ENCODE measurements around the gene CCT6B. TPM values are rescaled to one million over a fixed set of nuclear protein-coding genes. Genes with fewer than 3 reads are reported as not detected.
"Not testable (repeated sequence)": the region's sequence is repeated elsewhere in the genome, so short reads cannot be mapped to it uniquely, and the experiment has no call there.

Gene CCT6B
- total RNA-seq, 2 experiments from 2014 or later, result 1.9 to 2.4 TPM

DNA sequence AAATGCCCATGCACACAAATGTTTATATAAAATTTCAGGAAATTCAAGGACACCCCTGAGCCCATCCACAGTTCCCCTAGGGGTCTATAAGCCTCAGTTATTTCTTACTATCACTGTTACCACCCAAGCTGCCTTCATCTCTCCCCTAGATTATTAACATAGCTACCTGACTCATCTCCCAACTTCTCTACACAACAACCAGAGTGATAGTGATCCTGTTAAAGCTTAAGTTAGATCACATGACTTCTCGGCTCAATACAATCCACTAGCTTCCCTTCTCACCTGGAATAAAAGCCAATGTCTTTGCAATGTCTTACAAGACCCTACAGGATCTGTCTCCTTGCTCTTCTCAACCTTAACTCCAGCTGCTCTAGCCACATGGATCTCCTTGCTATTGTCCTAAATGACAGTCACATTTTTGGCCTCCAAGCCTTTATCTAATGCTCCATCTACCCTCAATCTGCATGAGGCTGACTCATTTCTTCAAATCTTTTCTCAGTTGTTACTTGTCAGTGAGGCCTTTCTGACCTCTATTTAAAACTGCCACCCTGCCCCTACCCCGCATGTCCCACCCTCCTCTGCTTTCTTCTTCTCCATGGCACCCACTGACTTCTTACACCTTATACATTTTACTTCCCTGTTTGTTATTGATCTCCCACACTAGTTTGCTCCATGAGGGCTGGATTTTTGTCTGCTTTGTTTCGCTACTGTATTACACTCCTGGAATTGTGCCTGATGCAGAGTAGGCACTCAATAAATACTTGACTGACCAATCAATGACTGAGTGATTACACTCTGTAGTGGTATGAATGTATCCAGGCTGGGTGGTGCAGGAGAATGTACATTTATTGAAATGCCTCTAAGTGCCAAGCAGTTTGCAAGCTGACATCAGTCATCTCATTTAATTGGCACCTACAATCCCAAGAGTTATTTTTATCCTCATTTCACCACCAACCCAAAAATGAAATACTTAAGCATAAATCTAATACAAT, 13.8 kb upstream of the CCT6B start:
- peak; percentile 79 for ATAC-seq
- peak overlapping the region; percentile 34 for H3K4me3 Mint-ChIP-seq

GRCh38 chr17:34974179-34974578, 12.9 kb upstream of the CCT6B start:
- peaks cover 37% of the 10 kb centered on the region for H3K4me1 Mint-ChIP-seq
- DNase-seq (no peak), ATAC-seq (peak; percentile 27)
- no peak overlapping the region for H3K4me3 Mint-ChIP-seq
- H3K9me3 Mint-ChIP-seq (ENCODE audit: low read depth), result no peaks in the 10 kb centered on the region
- no peaks in the 10 kb centered on the region for H3K27me3 Mint-ChIP-seq
- CTCF ChIA-PET, result interaction anchor here (0.9 to 1.6 kb wide), 7 partner anchors 11 to 146 kb away, joined by 3 to 9 read pairs (median 4); no protein-coding TSS in a partner anchor
- H3K36me3 Mint-ChIP-seq, result peaks cover 2% of the 10 kb centered on the region
- peak overlapping the region; percentile 83 for H3K27ac Mint-ChIP-seq

More for the DNA sequence above, 13.8 kb upstream of the CCT6B start:
- peak; percentile 59 for DNase-seq
- no peaks in the 10 kb centered on the region for H3K27me3 Mint-ChIP-seq
- H3K36me3 Mint-ChIP-seq, result no peaks in the 10 kb centered on the region
- H3K4me1 Mint-ChIP-seq, result peaks cover 44% of the 10 kb centered on the region
- CTCF ChIA-PET, result interaction anchor here (0.9 to 1.6 kb wide), 7 partner anchors 11 to 146 kb away, joined by 3 to 9 read pairs (median 4); no protein-coding TSS in a partner anchor
- H3K27ac Mint-ChIP-seq, result peak overlapping the region; percentile 83
- H3K9me3 Mint-ChIP-seq (ENCODE audit: low read depth), result no peaks in the 10 kb centered on the region

DNA sequence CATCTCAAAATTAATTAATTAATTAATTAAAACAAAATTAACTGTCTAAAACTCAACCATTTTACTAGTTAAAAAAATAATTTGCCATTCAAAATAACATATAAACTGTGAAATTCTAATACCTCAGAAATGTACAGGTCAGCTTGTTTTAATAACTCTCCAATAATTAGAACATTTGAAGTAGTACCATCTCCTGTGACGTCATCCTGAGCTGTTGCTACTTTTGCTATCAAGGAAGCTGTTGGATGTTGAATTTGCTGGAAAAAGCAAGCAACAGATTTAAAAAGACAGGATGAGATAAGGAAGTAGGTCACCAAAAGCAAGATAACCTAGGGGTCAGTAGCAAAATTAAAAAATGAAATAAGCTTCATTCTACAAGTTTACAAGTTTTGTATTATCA, 2.8 kb downstream of the CCT6B start:
- no peak overlapping the region for H3K4me3 Mint-ChIP-seq
- CTCF ChIA-PET, result interaction anchor here (1.4 kb wide), 1 partner anchor 25 kb away, joined by 4 read pairs; no protein-coding TSS in a partner anchor

GRCh38 chr17:34950780-34951179, 10.5 kb downstream of the CCT6B start:
- ATAC-seq; DNase-seq; H3K27ac Mint-ChIP-seq; H3K9me3 Mint-ChIP-seq (ENCODE audit: low read depth); H3K4me3 Mint-ChIP-seq; H3K4me1 Mint-ChIP-seq; CTCF ChIA-PET; H3K36me3 Mint-ChIP-seq: not testable (repeated sequence)
- peaks cover 11% of the 10 kb centered on the region for H3K27me3 Mint-ChIP-seq

More for the DNA sequence above, 2.8 kb downstream of the CCT6B start:
- Mint-ChIP-seq H3K36me3 (peaks cover 9% of the 10 kb centered on the region), H3K4me1 (peaks cover 27% of the 10 kb centered on the region), H3K9me3 (ENCODE audit: low read depth) (no peaks in the 10 kb centered on the region), H3K27ac (no peak overlapping the region), H3K27me3 (peaks cover 5% of the 10 kb centered on the region)
- DNase-seq (no peak), ATAC-seq (no peak)

DNA sequence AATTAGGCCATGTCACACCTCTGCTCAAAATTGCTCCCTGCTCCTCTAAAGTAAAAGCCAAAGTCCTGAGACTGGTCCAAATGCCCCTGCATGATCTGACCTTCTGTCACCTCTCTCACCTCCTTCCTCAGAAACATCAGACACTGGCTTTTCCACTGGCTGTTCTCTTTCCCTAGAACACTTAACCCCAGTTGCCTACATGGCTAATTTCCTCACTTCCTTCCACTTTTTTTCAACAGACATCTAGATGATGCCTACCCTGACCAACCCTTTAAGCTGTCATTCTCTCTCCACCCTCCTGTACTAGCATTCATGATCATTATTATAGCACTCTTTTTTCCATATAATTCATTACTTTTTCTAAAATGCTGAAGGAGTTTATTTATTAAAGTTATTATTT, 31.0 kb downstream of the CCT6B start:
- peaks cover 7% of the 10 kb centered on the region for H3K27me3 Mint-ChIP-seq
- CTCF ChIA-PET, result no interaction called here
- ATAC-seq (no peak), DNase-seq (no peak)
- no peaks in the 10 kb centered on the region for H3K36me3 Mint-ChIP-seq
- peaks cover 4% of the 10 kb centered on the region for H3K4me1 Mint-ChIP-seq
- no peak overlapping the region for H3K4me3 Mint-ChIP-seq
- no peaks in the 10 kb centered on the region for H3K9me3 Mint-ChIP-seq (ENCODE audit: low read depth)
- no peak overlapping the region for H3K27ac Mint-ChIP-seq

GRCh38 chr17:34926661-34927060, 34.6 kb downstream of the CCT6B start:
- H3K27ac Mint-ChIP-seq, result no peak overlapping the region
- H3K4me1 Mint-ChIP-seq, result peaks cover 4% of the 10 kb centered on the region
- ATAC-seq (no peak), DNase-seq (no peak)
- CTCF ChIA-PET, result no interaction called here
- no peaks in the 10 kb centered on the region for H3K27me3 Mint-ChIP-seq
- no peak overlapping the region for H3K4me3 Mint-ChIP-seq
- H3K9me3 Mint-ChIP-seq (ENCODE audit: low read depth), result no peaks in the 10 kb centered on the region
- peaks cover 1% of the 10 kb centered on the region for H3K36me3 Mint-ChIP-seq

DNA sequence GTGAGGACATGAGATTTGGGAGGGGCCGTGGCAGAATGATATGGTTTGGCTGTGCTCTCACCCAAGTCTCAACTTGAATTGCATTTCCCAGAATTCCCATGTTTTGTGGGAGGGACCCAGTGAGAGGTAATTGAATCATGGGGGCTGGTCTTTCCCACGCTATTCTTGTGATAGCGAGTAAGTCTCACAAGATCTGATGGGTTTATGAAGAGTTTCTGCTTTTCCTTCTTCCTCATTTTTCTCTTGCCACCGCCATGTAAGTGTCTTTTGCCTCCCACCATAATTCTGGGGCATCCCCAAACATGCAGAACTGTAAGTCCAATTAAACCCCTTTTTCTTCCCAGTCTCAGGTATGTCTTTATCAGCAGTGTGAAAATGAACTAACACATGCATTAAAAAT, 40.6 kb downstream of the CCT6B start:
- Mint-ChIP-seq H3K27me3 (no peaks in the 10 kb centered on the region), H3K27ac (no peak overlapping the region), H3K9me3 (ENCODE audit: low read depth) (no peaks in the 10 kb centered on the region), H3K4me3 (no peak overlapping the region), H3K4me1 (no peaks in the 10 kb centered on the region), H3K36me3 (peaks cover 1% of the 10 kb centered on the region)
- CTCF ChIA-PET, result no interaction called here
- no peak for DNase-seq
- ATAC-seq, result no peak

DNA sequence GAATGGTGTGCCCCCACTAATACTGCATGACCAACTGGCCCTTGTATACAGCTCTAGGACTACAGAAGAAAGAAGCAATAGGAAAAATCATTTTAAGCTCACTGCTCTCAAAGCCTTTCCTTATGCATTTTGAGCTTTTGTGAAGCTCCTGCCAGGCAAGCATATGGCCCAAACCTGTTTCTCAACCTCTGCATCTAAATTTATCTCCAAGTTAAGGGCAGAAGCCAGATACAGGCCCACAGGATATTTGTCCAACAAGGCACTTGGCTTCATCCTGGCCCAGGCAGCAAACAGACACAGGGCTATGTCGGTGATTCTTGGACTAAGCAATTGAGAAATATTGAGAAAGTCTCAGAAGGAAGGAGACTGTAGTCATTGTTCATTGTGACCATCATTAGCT, 43.9 kb downstream of the CCT6B start:
- Mint-ChIP-seq H3K27ac (no peak overlapping the region), H3K4me3 (no peak overlapping the region), H3K36me3 (peaks cover under 1% of the 10 kb centered on the region), H3K4me1 (no peaks in the 10 kb centered on the region), H3K9me3 (ENCODE audit: low read depth) (no peaks in the 10 kb centered on the region), H3K27me3 (peaks cover 3% of the 10 kb centered on the region)
- no peak for ATAC-seq
- DNase-seq, result no peak
- CTCF ChIA-PET, result no interaction called here

DNA sequence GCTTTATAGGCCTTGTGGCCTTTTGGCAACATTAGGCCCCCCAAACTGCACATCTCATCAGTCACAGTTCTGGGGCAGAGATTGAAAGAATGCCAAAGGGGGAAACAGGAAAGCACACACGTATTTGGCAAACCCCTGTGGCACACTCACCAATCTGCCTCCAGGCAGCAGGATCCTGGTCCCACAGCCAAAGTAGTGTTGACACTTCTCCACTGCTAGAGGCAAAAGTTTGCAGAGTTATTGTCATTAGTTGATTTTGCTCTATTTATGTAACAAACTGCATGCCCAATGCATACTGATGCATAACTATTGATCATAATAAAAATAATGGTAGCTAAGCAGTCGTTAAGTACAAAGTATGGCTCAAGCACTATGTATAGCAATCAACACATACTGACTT, 45.1 kb downstream of the CCT6B start:
- Mint-ChIP-seq H3K4me3 (no peak overlapping the region), H3K27ac (no peak overlapping the region), H3K4me1 (no peaks in the 10 kb centered on the region), H3K9me3 (ENCODE audit: low read depth) (no peaks in the 10 kb centered on the region), H3K27me3 (peaks cover 3% of the 10 kb centered on the region), H3K36me3 (no peaks in the 10 kb centered on the region)
- no peak for DNase-seq
- ATAC-seq, result no peak
- CTCF ChIA-PET, result no interaction called here

GRCh38 chr17:34913001-34913400, 48.3 kb downstream of the CCT6B start:
- H3K4me1 Mint-ChIP-seq, result no peaks in the 10 kb centered on the region

GRCh38 chr17:34909040-34909439, 52.2 kb downstream of the CCT6B start:
- ATAC-seq, result no peak
- Mint-ChIP-seq H3K9me3 (ENCODE audit: low read depth) (no peaks in the 10 kb centered on the region), H3K27me3 (peaks cover 20% of the 10 kb centered on the region), H3K4me3 (no peak overlapping the region), H3K27ac (no peak overlapping the region), H3K36me3 (no peaks in the 10 kb centered on the region), H3K4me1 (no peaks in the 10 kb centered on the region)
- DNase-seq, result peak; percentile 8
- CTCF ChIA-PET, result no interaction called here

More at GRCh38 chr17:34913001-34913400, 48.3 kb downstream of the CCT6B start:
- Mint-ChIP-seq H3K27ac (no peak overlapping the region), H3K9me3 (ENCODE audit: low read depth) (no peaks in the 10 kb centered on the region), H3K27me3 (peaks cover 5% of the 10 kb centered on the region), H3K36me3 (no peaks in the 10 kb centered on the region), H3K4me3 (no peak overlapping the region)
- ATAC-seq (no peak), DNase-seq (peak; percentile 19)
- CTCF ChIA-PET, result no interaction called here

DNA sequence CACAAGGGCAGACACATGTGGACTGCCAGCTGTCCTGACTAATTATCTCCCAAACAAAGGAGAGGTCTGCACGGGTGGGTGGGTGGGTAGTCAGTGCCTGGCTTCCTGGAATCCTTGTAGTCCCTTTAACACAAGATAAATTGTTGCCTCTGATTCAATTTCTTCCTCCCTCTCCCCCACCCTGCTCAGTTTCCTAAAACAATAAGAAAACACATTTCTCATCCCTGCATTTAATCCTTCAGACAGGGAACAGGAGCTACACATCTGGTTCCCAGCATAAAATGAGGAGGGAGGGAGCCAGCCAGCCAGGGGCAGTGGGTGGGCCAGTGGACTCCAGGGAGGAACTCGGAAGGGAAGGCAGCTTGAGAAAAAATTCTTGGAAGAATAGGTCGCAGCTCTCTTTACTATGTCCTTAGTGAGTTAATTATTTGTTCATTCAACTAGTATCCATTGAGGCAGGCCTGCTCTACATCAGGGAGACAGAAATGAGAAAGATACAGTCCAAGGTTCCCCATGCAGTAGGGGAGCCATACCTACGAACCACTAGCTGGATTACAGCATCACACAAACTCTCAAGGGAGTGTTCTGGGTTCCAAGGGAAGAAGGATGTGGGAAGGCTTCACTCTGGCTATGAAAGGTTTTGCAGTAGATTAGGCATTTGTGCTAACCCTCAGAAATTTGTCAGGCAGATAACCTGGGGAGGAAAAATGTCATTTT, 58.3 kb downstream of the CCT6B start:
- no peak overlapping the region for H3K4me3 Mint-ChIP-seq
- H3K27me3 Mint-ChIP-seq, result peaks cover 49% of the 10 kb centered on the region
- ATAC-seq (no peak), DNase-seq (peak; percentile 23)
- H3K36me3 Mint-ChIP-seq, result no peaks in the 10 kb centered on the region
- H3K9me3 Mint-ChIP-seq (ENCODE audit: low read depth), result no peaks in the 10 kb centered on the region
- CTCF ChIA-PET, result interaction anchor here (0.6 kb wide), 1 partner anchor 162 kb away, joined by 3 read pairs; no protein-coding TSS in a partner anchor
- no peak overlapping the region for H3K27ac Mint-ChIP-seq
- no peaks in the 10 kb centered on the region for H3K4me1 Mint-ChIP-seq

DNA sequence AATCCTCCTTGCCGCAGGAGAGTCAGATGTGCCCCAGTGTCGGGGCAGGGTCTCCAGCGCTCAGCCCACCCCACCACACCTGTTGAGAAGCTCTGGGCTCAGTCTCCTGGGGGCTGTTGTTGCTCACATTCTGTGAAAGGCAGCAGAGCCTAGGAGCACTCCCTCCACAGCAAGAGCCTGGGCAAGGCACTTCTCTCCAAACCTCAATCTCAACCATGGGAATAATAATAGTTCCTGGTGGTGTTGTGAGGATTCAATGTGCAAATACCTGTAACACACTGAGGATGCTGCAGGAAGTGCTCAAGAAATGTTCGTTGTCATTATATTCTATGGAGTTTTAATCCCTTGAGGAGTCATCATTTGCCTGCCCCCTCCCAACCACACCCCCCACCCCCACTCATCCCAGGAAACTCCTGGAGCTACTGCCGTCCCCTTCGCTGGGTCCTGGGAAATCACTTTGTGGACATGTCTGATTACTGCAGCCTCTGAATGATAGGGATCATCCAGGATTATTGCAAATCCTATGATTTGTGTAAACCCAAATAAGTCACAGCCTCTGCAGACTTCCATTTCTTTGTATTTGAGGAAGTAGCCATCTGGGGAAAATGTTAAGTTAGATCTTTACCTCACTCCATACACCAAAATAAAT, 61.5 kb downstream of the CCT6B start:
- Mint-ChIP-seq H3K4me3 (no peak overlapping the region), H3K4me1 (no peaks in the 10 kb centered on the region), H3K27ac (no peak overlapping the region), H3K27me3 (peaks cover 54% of the 10 kb centered on the region), H3K36me3 (no peaks in the 10 kb centered on the region), H3K9me3 (ENCODE audit: low read depth) (no peaks in the 10 kb centered on the region)
- ATAC-seq, result no peak
- CTCF ChIA-PET, result no interaction called here
- no peak for DNase-seq

All from activated CD8-positive, alpha-beta memory T cell treated with anti-CD3 and anti-CD28 coated beads, Interleukin-2, amount 10 ng/mL, durations not matched to agents 7 days and 5 days (primary cell).